Adrenal gland (tissue), 5 donors: Measurements from ENCODE around the gene ARMS2.

Source experiments
- CTCF ChIP-seq, 6 experiments: fragments of 450-650 bp in 4 of 6; fragments of 200-600 bp in 2 of 6; sonication (generic) in 1 of 6; IDR thresholded peaks; 1 replicate in 5 of 6; 2 replicates in 1 of 6; pipeline versions ENCODE4 v1.5.1 to v1.8.0; 2016 to 2021; ENCODE audit warnings: antibody characterized with exemption in 6 of 6, mild to moderate bottlenecking in 2 of 6, moderate library complexity in 1 of 6
- POLR2A ChIP-seq, 2 donors: fragments of 450-650 bp; IDR thresholded peaks; one replicate each; pipeline ENCODE4 v1.6.1; 2017; ENCODE audit warnings: antibody characterized with exemption in 2 of 2, mild to moderate bottlenecking in 2 of 2, moderate library complexity in 1 of 2
- donor health status: DM: no; HTN: no; CAD: no.

- TF ChIP-seq CTCF (IDR thresholded peaks at IDR 0.05) (no peak), POLR2A (IDR thresholded peaks at IDR 0.05) (no peak)
Observed at GRCh38 chr10:122494173-122494820, 39.8 kb downstream of the ARMS2 start.
